GM08714 (cell line): Measurements from ENCODE around the gene SEPTIN8.
"Not testable (repeated sequence)": the region's sequence is repeated elsewhere in the genome, so short reads cannot be mapped to it uniquely, and the experiment has no call there.

Source experiments
- H3K4me3 ChIP-seq: fragments of 200-500 bp; sonication (Bioruptor generic); 2 replicates; pipeline ENCODE4 v1.5.1; 2014; ENCODE audit warnings: mild to moderate bottlenecking, low read length, inconsistent platforms
- ZNF274 ChIP-seq: IDR thresholded peaks from 2 replicates; pipeline ENCODE4 v1.6.1; 2012; ENCODE audit warnings: mild to moderate bottlenecking, low read depth, low read length

SEPTIN8 gene

GRCh38 chr5:132816554-132816953, 39.5 kb upstream of the SEPTIN8 start:
- no peak overlapping the region for H3K4me3 ChIP-seq
- TF ChIP-seq ZNF274, result no peak

- TF ChIP-seq ZNF274, result no peak
- H3K4me3 ChIP-seq, result no peak overlapping the region
Measured at GRCh38 chr5:132816083-132816482, 39.0 kb upstream of the SEPTIN8 start.

DNA sequence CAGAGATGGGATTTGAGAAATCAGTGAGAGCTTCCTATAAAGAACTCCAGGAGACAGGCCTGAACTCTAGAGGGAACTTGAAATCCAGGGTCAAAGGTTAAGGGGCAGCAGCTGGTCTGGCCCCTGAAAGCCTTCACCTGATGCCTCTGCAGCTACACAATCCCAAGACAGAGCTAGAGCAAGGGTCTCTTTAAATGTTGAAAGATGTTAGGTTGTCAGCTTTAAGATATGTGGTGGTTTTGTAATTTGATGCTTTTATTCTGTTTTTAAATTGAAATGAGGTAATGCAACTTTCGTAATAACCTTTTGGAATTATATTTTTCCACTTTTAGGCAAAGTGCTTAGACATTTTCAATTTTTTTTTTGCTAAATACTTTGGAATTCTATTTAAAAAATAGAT, 38.4 kb upstream of the SEPTIN8 start:
- no peak overlapping the region for H3K4me3 ChIP-seq
- TF ChIP-seq ZNF274, result no peak

DNA sequence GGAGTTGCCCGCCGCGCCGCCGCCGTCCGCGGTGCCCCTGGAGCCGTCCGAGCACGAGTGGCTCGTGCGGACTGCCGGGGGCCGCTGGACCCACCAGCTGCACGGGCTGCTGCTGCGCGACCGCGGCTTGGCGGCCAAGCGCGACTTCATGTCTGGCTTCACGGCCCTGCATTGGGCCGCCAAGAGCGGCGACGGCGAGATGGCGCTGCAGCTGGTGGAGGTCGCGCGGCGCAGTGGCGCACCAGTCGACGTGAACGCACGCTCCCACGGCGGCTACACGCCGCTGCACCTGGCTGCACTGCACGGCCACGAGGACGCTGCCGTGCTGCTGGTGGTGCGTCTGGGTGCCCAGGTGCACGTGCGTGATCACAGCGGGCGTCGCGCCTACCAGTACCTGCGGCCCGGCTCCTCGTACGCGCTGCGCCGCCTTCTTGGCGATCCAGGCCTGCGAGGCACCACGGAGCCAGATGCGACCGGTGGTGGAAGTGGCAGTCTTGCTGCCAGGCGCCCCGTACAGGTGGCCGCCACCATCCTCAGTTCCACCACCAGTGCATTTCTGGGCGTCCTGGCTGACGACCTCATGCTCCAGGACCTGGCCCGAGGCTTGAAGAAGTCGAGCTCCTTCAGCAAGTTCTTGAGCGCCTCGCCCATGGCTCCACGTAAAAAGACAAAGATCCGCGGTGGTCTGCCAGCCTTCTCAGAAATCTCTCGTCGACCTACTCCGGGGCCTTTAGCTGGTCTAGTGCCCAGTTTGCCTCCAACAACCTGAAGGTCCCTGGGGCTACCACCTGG, 37.7 kb upstream of the SEPTIN8 start:
- H3K4me3 ChIP-seq, result no peak overlapping the region
- TF ChIP-seq ZNF274, result no peak

DNA sequence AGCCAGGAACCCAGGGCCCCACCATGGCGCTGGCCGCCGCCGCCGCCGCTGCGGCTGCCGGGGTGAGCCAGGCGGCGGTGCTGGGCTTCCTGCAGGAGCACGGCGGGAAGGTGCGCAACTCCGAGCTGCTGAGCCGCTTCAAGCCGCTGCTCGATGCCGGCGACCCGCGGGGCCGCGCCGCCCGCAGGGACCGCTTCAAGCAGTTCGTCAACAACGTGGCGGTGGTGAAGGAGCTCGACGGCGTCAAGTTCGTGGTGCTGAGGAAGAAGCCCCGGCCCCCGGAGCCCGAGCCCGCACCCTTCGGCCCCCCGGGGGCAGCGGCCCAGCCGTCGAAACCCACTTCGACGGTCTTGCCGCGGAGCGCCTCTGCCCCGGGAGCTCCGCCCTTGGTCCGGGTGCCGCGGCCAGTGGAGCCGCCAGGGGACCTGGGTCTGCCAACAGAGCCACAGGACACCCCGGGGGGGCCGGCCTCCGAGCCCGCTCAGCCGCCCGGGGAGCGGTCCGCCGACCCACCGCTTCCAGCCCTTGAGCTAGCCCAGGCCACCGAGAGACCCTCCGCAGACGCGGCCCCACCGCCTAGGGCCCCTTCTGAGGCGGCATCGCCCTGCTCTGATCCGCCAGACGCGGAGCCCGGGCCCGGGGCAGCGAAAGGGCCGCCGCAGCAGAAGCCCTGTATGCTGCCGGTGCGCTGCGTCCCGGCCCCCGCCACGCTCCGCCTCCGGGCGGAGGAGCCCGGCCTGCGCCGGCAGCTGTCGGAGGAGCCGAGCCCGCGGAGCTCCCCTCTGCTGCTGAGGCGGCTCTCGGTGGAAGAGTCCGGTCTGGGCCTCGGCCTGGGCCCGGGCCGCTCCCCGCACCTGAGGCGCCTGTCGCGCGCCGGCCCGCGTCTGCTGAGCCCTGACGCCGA, 36.8 kb upstream of the SEPTIN8 start:
- peak overlapping the region; percentile 35; the same call in 1 of the 2 replicates for H3K4me3 ChIP-seq

DNA sequence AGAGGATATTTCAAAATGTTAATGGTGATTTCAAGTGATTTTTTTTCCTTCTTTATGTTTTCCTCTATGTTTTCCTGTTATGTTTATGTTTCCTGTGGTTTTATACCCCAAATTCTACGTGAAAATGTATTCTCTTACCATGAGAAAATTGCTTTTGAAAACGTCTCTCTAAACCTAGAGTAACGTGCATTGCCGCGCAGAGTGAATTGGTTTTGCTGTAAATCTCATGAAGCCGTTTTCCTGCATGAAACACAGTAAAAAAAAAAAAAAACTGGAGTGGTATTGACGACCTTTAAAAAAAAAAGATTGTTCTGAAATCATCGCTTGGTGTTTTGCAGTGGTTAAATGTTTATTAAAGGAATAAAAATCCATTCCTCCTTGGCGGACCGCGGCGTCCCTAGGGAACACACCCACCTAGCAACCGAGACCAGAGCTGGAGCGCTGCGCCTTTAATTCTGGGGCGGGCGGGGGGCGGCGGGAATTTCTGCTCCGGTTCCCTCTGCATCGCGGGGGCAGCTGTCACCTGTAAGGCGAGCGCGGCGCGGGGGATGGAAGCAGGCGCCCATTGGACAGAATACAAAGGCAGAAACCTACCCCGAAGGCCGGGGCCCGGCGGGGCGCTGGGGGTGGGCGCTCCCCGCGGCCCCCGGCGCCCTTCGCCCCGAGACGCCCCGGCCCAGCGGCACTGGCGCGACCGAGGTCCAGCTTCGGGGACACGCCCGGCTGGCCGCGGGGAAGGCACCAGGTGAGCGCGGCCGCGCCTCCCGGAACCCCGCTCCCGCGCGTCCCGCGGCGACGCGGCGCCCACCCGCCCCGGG, 36.0 kb upstream of the SEPTIN8 start, which contains the start of gene SOWAHA:
SOWAHA (plus strand) TSS at position 522 of the 818 bp plus-strand sequence. CDS start 320 bp downstream, outside the sequence.
- TF ChIP-seq ZNF274, result no peak
- H3K4me3 ChIP-seq, result peak within 1 kb of the TSS; percentile 35

More for the DNA sequence above, 36.8 kb upstream of the SEPTIN8 start:
- no peak for TF ChIP-seq ZNF274

DNA sequence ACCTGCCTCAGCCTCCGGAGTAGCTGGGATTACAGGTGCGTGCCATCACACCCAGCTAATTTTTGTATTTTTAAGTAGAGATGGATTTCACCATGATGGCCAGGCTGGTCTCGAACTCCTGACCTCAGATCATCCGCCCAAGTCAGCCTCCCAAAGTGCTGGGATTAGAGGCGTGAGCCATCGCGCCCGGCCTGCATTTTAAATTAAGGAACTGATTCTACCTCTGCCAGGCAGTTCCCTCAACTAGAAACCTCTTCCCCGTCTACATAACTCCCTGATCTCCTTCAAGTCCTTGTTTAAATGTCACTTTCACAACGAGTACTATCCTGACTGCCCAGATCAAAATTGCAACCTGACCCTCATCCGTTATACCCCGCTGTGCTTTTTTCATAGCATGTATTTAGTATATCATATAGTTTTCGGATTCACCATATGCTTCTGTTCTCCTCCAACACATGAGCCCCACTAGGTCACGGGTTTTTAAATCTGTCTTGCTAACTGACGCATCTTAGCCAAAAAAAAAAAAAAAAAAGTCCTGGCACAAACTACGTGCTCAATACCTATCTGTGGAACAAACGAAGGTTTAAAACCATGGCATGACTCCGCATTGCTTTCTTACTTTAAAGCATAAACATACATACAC, 35.2 kb upstream of the SEPTIN8 start:
- TF ChIP-seq ZNF274, result no peak
- H3K4me3 ChIP-seq, result no peak overlapping the region

DNA sequence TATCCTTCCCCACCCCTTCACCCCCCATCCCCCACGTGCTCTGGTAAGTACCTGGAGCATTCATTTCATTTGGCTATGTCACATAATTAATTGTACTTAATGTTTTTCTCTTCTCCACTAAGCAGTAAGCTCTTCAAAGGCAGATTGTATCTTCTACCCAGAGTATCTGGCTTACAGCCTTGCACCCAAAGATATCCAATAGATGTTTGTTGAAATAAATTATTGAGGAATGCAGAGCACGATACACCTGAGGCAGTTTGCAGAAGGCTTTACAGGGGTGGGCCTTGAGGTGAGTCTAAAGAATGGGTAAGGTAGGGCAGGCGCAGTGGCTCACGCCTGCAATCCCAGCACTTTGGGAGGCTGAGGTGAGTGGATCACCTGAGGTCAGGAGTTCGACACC, 33.6 kb upstream of the SEPTIN8 start:
- no peak overlapping the region for H3K4me3 ChIP-seq
- no peak for TF ChIP-seq ZNF274

GRCh38 chr5:132808866-132809265, 31.8 kb upstream of the SEPTIN8 start:
- no peak for TF ChIP-seq ZNF274
- H3K4me3 ChIP-seq, result no peak overlapping the region

DNA sequence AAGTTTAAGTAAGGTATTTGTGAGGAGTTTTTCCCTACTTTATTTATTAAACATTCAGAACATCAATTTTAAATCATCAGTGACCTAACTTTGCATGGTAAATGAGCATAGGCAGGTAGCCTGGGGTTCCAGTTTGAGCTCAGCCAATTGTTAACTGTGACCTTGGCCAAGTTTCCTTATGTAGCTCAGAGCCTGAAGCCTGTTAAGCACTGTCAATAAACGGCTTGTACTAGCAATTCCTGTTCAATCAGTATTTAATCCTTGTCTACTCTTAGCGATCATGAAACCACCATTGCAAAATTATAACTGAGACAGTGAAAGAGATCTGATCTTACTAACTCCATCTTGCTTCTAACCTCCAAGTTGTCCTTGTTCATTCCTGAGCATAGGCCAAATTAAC, 31.4 kb upstream of the SEPTIN8 start:
- H3K4me3 ChIP-seq, result no peak overlapping the region
- no peak for TF ChIP-seq ZNF274

DNA sequence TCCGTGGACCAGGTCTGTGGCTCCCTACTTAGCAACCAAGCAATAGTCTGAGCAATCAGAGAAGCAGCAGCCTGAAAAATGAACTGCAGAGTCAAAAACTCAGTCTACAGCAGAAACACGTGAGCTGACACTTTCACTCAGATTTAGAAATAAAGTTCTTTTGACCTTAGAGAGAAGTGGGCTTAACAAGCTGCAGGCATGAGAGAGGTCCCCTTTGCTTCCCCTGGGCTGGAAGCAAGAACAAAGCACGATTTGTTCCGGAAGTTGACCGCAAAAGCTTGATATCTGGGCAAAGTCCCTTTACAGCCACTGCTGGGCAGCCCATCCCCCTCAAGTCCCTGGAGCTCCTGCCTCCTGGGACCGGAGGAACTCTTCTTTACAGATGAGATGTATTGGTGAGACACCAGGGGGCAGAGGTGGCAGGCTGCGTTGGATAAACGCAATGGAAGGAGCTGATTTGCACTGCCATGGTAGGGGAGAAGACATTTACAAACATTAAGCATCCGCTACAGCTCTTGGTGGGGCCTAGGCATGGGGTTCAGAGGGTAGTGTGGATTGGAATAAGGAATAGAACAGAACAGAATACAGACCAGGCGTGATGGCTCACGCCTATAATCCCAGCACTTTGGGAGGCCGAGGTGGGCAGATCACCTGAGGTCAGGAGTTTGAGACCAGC, 30.3 kb upstream of the SEPTIN8 start:
- H3K4me3 ChIP-seq, result no peak overlapping the region

GRCh38 chr5:132806804-132807162, 29.7 kb upstream of the SEPTIN8 start:
- not testable (repeated sequence) for H3K4me3 ChIP-seq

More for the DNA sequence above, 30.3 kb upstream of the SEPTIN8 start:
- TF ChIP-seq ZNF274, result no peak

DNA sequence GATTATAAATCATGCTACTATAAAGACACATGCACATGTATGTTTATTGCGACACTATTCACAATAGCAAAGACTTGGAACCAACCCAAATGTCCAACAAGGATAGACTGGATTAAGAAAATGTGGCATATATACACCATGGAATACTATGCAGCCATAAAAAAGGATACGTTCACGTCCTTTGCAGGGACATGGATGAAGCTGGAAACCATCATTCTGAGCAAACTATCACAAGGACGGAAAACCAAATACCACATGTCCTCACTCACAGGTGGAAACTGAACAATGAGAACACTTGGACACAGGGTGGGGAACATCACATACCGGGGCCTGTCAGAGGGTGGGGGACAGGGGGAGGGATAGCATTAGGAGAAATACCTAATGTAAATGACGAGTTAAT, 28.8 kb upstream of the SEPTIN8 start:
- not testable (repeated sequence) for H3K4me3 ChIP-seq

GRCh38 chr5:132804219-132804618, 27.2 kb upstream of the SEPTIN8 start:
- not testable (repeated sequence) for H3K4me3 ChIP-seq

- H3K4me3 ChIP-seq, result not testable (repeated sequence)
Measured at GRCh38 chr5:132802685-132803066, 25.6 kb upstream of the SEPTIN8 start.
